Endothelial cell of coronary artery (primary cell): ENCODE measurements around the gene TCF15. TPM values are rescaled to one million over a fixed set of nuclear protein-coding genes. Genes with fewer than 3 reads are reported as not detected.

Source experiments
- total RNA-seq: library from RNA; depleted of rRNA; stranded (reverse); fragments of >200 nt; gene quantifications from 2 replicates; pipeline ENCODE4 v1.2.3, GENCODE V29; 2014

The TCF15 gene, protein sequence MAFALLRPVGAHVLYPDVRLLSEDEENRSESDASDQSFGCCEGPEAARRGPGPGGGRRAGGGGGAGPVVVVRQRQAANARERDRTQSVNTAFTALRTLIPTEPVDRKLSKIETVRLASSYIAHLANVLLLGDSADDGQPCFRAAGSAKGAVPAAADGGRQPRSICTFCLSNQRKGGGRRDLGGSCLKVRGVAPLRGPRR
- 0.09 and 0.90 TPM in 2 replicates for total RNA-seq

GRCh38 chr20:610130-611046 is at the start of gene TCF15:
Gene TCF15 (minus strand): TSS chr20:610309. CDS start chr20:610237, 72 bp downstream.

GRCh38 chr20:653110-653589 is 43.0 kb upstream of the TCF15 start, which contains the start of gene SRXN1:
Gene SRXN1 (minus strand): TSS chr20:653200. CDS start chr20:653185, 15 bp downstream.

Other genes with a start within 250 kb of the TCF15 start
- gene TRIB3, start 229.5 kb downstream of the TCF15 start, total RNA-seq: 44.6 and 45.9 TPM in 2 replicates
- 54.0 and 76.1 TPM in 2 replicates for gene RBCK1, start 202.0 kb downstream of the TCF15 start, total RNA-seq
- 20.1 and 24.7 TPM in 2 replicates for gene TBC1D20, start 147.8 kb downstream of the TCF15 start, total RNA-seq
- gene CSNK2A1, start 66.5 kb downstream of the TCF15 start, total RNA-seq: 104 and 116 TPM in 2 replicates
- 46.2 and 52.0 TPM in 2 replicates for gene SRXN1, start 42.9 kb upstream of the TCF15 start, total RNA-seq
- gene SCRT2, start 65.5 kb upstream of the TCF15 start, total RNA-seq: not detected in 2 replicates
- gene SLC52A3, start 158.2 kb upstream of the TCF15 start, total RNA-seq: under 0.01 TPM in 1 of 2 replicates, not detected in the other
- gene FAM110A, start 223.4 kb upstream of the TCF15 start, total RNA-seq: 2.5 TPM in 2 replicates